HepG2 (cell line): ENCODE measurements around the gene SPPL3. TPM values are rescaled to one million over a fixed set of nuclear protein-coding genes. Genes with fewer than 3 reads are reported as not detected.

Source experiments
- ATAC-seq: fragments of 200-7000 bp; cut with Tn5 transposase; 3 replicates; pipeline ENCODE4 v1.9.1; 2020; ENCODE audit warnings: mild to moderate bottlenecking, moderate library complexity
- BruUV-seq: library from RNA; stranded (reverse); fragments of 400-500 nt; replicated peaks from 2 replicates; lab custom pipeline; 2021; lab: Mats Ljungman, UMichigan
- CTCF ChIA-PET: fragments of 300-600 bp; formaldehyde crosslinking; extraction: SDS; loops from one replicate; lab custom pipeline; 2021; ENCODE audit warnings: low total read pairs, inconsistent platforms, low intra/inter-chr PET ratio; lab: Yijun Ruan, JAX
- POLR2A ChIA-PET: fragments of 350-600 bp; sonication (Branson Sonifier 250); formaldehyde crosslinking; loops from one replicate; lab custom pipeline; 2020; ENCODE audit warnings: antibody characterized with exemption, inconsistent platforms; lab: Yijun Ruan, JAX
- DNase-seq: peaks from one replicate; pipeline ENCODE4 v3.0.0-alpha.2; 2015; ENCODE audit warnings: low spot score
- FAIRE-seq: peaks from 3 replicates; lab custom pipeline; 2011; peaks lifted over from hg19 to GRCh38; lab: Jason Lieb, UNC
- H2AFZ ChIP-seq: one replicate; pipeline ENCODE4 v1.6.1; 2011; ENCODE audit warnings: low read length, inconsistent platforms
- H3K27ac ChIP-seq: fragments of 300-600 bp; 3 replicates; pipeline ENCODE4 v1.8.0; 2011; ENCODE audit warnings: mixed run types, mild to moderate bottlenecking, mixed read lengths, low read length, inconsistent platforms; ENCODE audit not compliant: insufficient read depth; ENCODE audit errors: extremely low read length
- H3K27me3 ChIP-seq, 2 experiments: fragments of 200-600 bp in 1 of 2; 2 replicates in 1 of 2; 3 replicates in 1 of 2; pipeline versions ENCODE4 v1.6.0 to v1.8.0; 2011; ENCODE audit warnings: low read length in 2 of 2, mild to moderate bottlenecking in 2 of 2, moderate library complexity in 2 of 2, inconsistent platforms in 1 of 2; ENCODE audit not compliant: insufficient read depth in 2 of 2, control insufficient read depth in 1 of 2
- H3K36me3 ChIP-seq, 2 experiments: fragments of 200-600 bp in 1 of 2; replicated peaks in 1 of 2; 2 replicates in 1 of 2; 3 replicates in 1 of 2; pipeline versions ENCODE4 v1.5.1 to v1.8.0; 2011; ENCODE audit warnings: low read length in 2 of 2, inconsistent platforms in 1 of 2; ENCODE audit not compliant: insufficient read depth in 2 of 2, control insufficient read depth in 1 of 2
- H3K4me1 ChIP-seq: 2 replicates; pipeline ENCODE4 v1.5.1; 2012; ENCODE audit warnings: low read length, inconsistent platforms; ENCODE audit not compliant: insufficient read depth
- H3K4me2 ChIP-seq: 2 replicates; pipeline ENCODE4 v1.6.0; 2011; ENCODE audit warnings: low read depth, low read length, inconsistent platforms
- H3K4me3 ChIP-seq, 3 experiments: fragments of 200-600 bp in 1 of 3; sonication (generic), shearing (Covaris generic) in 1 of 3; replicated peaks in 1 of 3; 2 replicates each; pipeline ENCODE4 v1.5.1; 2011 to 2016; ENCODE audit warnings: low read length in 3 of 3, inconsistent platforms in 2 of 3, low read depth in 2 of 3, mild to moderate bottlenecking in 2 of 3, control low read depth in 1 of 3, mixed read lengths in 1 of 3; ENCODE audit not compliant: insufficient read depth in 1 of 3
- H3K79me2 ChIP-seq: one replicate; pipeline ENCODE4 v1.6.1; 2011; ENCODE audit warnings: low read length, inconsistent platforms; ENCODE audit not compliant: insufficient read depth
- H3K9ac ChIP-seq: 2 replicates; pipeline ENCODE4 v1.6.0; 2011; ENCODE audit warnings: mild to moderate bottlenecking, low read depth, low read length, inconsistent platforms; ENCODE audit not compliant: insufficient read depth
- H3K9me3 ChIP-seq: 2 replicates; pipeline ENCODE4 v1.5.1; 2012; ENCODE audit warnings: mild to moderate bottlenecking, low read length
- H4K20me1 ChIP-seq: 2 replicates; pipeline ENCODE4 v1.6.0; 2011; ENCODE audit warnings: inconsistent platforms, mild to moderate bottlenecking, low read length, moderate library complexity; ENCODE audit not compliant: insufficient read depth
- CBX2 ChIP-seq, 2 experiments: fragments of 200-600 bp in 1 of 2; sonication (generic); formaldehyde crosslinking in 1 of 2; IDR thresholded peaks; 2 replicates each; pipeline versions ENCODE4 v1.7.0 to v1.8.1; 2018 to 2022; ENCODE audit warnings: low read depth in 2 of 2, low read length in 1 of 2, mild to moderate bottlenecking in 1 of 2, missing genetic modification reagents in 1 of 2
- CENPX ChIP-seq: sonication (generic); formaldehyde crosslinking; IDR thresholded peaks from 2 replicates; pipeline ENCODE4 v1.9.0; 2021; ENCODE audit warnings: mild to moderate bottlenecking, missing genetic modification reagents, moderate library complexity
- GZF1 ChIP-seq: sonication (generic); formaldehyde crosslinking; IDR thresholded peaks from 2 replicates; pipeline ENCODE4 v1.5.1; 2020; ENCODE audit warnings: mild to moderate bottlenecking, missing genetic modification reagents
- PRMT3 ChIP-seq: sonication (generic); formaldehyde crosslinking; IDR thresholded peaks from 2 replicates; pipeline ENCODE4 v1.8.1; 2022; ENCODE audit warnings: low read depth, mild to moderate bottlenecking, moderate library complexity, missing genetic modification reagents, borderline replicate concordance
- TRIM24 ChIP-seq: sonication (generic); formaldehyde crosslinking; IDR thresholded peaks from 2 replicates; pipeline ENCODE4 v1.8.0; 2022; ENCODE audit warnings: mild to moderate bottlenecking, missing genetic modification reagents
- ZNF558 ChIP-seq: sonication (generic); formaldehyde crosslinking; IDR thresholded peaks from 2 replicates; pipeline ENCODE4 v1.9.0; 2022; ENCODE audit warnings: mild to moderate bottlenecking, missing genetic modification reagents, borderline replicate concordance
- ZNF567 ChIP-seq: sonication (generic); formaldehyde crosslinking; IDR thresholded peaks from 2 replicates; pipeline ENCODE4 v1.8.1; 2023; ENCODE audit warnings: mild to moderate bottlenecking, missing genetic modification reagents, borderline replicate concordance
- WGBS: methylation state at CpG from one replicate; pipeline ENCODE4 v1.1.6; 2017; ENCODE audit warnings: low lambda C conversion rate; 5-methylcytosine and 5-hydroxymethylcytosine counted together
- in situ Hi-C: cut with HindIII; loops from 2 replicates; pipeline ENCODE4 v1.10.0; 2017; ENCODE audit warnings: low pct_unique_long_range_greater_than_20kb; ENCODE audit not compliant: extremely low pct_ligation_motif_present
- intact Hi-C: fragments of 100-400 bp; cut with micrococcal nuclease; formaldehyde crosslinking; loops from one replicate; pipeline ENCODE4 v1.10.0; 2022; ENCODE audit not compliant: unreplicated experiment
- polyA plus RNA-seq, 8 experiments: library from polyadenylated mRNA; depleted of rRNA in 3 of 8; stranded (reverse) in 7 of 8; unstranded in 1 of 8; fragments of >200 nt; fragmentation: Illumina TruSeq in 4 of 8; extraction: Trizol in 4 of 8; gene quantifications; 2 replicates each; pipeline versions ENCODE4 v1.2.1 to v1.2.3, GENCODE V29; 2011 to 2016; ENCODE audit warnings: low read depth in 4 of 8, missing spikeins in 1 of 8, mixed read lengths in 1 of 8; ENCODE audit not compliant: insufficient read depth in 1 of 8
- total RNA-seq, 5 experiments: library from RNA; depleted of rRNA; stranded (reverse); fragments of >200 nt; fragmentation: Illumina TruSeq; extraction: Trizol; gene quantifications; 2 replicates each; pipeline ENCODE4 v1.2.3, GENCODE V29; 2016; ENCODE audit warnings: low read depth in 1 of 5
- TF ChIP-seq, protein P1 (sequence below): sonication (generic); formaldehyde crosslinking; IDR thresholded peaks from 2 replicates; pipeline ENCODE4 v1.5.1; 2020; ENCODE audit warnings: missing genetic modification reagents, mild to moderate bottlenecking, borderline replicate concordance

SPPL3 gene
- total and polyA plus RNA-seq, 2 of the 13 experiments (the other 11 are each of a cell fraction or from before 2014, with no cell fraction given) = 8.9 to 9.1 TPM

DNA sequence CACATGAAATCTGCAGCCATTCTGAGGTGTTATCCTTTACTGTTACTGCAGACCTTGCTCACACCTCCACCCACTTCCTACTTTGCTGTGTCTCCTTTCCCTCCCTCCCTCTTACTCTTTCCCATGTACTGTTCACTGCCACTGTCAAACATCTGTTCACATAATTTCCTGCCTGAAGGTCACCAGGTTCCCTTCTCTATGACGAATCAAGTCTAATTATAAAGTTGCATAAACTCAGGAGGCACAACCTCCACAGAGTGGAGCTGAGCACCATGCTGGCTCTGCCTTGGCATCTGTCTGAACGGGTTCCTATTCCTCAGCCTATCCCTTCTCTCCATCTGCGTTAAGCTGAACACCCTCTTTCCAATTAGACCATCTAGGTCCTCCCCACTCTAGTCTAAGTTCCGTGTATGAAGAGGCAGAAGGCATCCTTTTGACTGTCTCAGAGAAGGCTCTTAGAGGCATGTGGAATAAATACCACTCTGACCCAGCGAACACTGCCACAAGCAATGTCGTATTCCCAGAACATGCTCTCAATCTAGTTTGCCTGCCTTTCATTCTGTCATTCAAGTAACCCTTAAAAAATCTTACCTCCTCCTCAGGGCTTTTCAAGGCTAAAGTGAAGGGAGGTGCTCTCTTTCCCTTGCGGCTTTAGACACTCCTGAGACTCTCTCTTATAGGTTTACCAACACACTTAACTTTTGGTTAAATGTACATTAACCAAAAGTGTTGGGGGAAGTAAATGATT lies 129.8 kb downstream of the SPPL3 start:
- no peak overlapping the region for H3K4me3 ChIP-seq
- CTCF ChIA-PET = no interaction called here
- peaks cover 3% of the 10 kb centered on the region; the same call in 1 of the 2 replicates for H4K20me1 ChIP-seq
- peaks cover 20% of the 10 kb centered on the region for H3K4me1 ChIP-seq
- no TSS peak for BruUV-seq
- no peak for FAIRE-seq
- no peak overlapping the region for H3K4me2 ChIP-seq
- 95% methylated on average over 7 of the region's 7 CpGs for WGBS
- no peak for TF ChIP-seq ZNF558 (CRISPR knock-in tag)
- TF ChIP-seq CBX2 (IDR thresholded peaks at IDR 0.05; ENCODE audit: low read depth, low read length) = no peak
- TF ChIP-seq CBX2 (CRISPR knock-in tag; IDR thresholded peaks at IDR 0.05; ENCODE audit: low read depth) = no peak
- no peak for TF ChIP-seq CENPX (CRISPR knock-in tag)
- no peak for TF ChIP-seq GZF1 (CRISPR knock-in tag)
- TF ChIP-seq, protein P1, sequence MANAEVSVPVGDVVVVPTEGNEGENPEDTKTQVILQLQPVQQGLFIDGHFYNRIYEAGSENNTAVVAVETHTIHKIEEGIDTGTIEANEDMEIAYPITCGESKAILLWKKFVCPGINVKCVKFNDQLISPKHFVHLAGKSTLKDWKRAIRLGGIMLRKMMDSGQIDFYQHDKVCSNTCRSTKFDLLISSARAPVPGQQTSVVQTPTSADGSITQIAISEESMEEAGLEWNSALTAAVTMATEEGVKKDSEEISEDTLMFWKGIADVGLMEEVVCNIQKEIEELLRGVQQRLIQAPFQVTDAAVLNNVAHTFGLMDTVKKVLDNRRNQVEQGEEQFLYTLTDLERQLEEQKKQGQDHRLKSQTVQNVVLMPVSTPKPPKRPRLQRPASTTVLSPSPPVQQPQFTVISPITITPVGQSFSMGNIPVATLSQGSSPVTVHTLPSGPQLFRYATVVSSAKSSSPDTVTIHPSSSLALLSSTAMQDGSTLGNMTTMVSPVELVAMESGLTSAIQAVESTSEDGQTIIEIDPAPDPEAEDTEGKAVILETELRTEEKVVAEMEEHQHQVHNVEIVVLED = no peak
- TF ChIP-seq PRMT3 = no peak
- no peak for TF ChIP-seq TRIM24 (CRISPR knock-in tag)
- no peak for TF ChIP-seq ZNF567 (CRISPR knock-in tag)
- TF ChIP-seq, all 625 proteins: peak for 0
- no peak overlapping the region for H3K9ac ChIP-seq
- H2AFZ ChIP-seq = no peak overlapping the region
- ATAC-seq = no peak
- H3K9me3 ChIP-seq = no peaks in the 10 kb centered on the region
- POLR2A ChIA-PET = no interaction called here
- in situ Hi-C loops = no loop called here
- no peak for DNase-seq
- H3K36me3 ChIP-seq = peaks cover 6 to 18% of the 10 kb centered on the region in 2 experiments
- no peaks in the 10 kb centered on the region for H3K27me3 ChIP-seq
- H3K27ac ChIP-seq = no peak overlapping the region
- H3K79me2 ChIP-seq = no peaks in the 10 kb centered on the region
- intact Hi-C loops = no loop called here
